Posterior vena cava (tissue), 2 donors: ENCODE measurements around the gene RIOK2. TPM values are rescaled to one million over a fixed set of nuclear protein-coding genes. Genes with fewer than 3 reads are reported as not detected.
"Not testable (repeated sequence)": the region's sequence is repeated elsewhere in the genome, so short reads cannot be mapped to it uniquely, and the experiment has no call there.

ENCODE experiments used
- DNase-seq: peaks from one replicate; pipeline ENCODE4 v3.0.0-alpha.2; 2020; ENCODE audit warnings: low spot score
- intact Hi-C, 2 donors: fragments of 100-400 bp; cut with DNase I; formaldehyde crosslinking; loops; one replicate each; pipeline versions ENCODE4 v1.14.1 to v1.14.2; 2022 to 2023
- long read RNA-seq, 2 donors: library from polyadenylated mRNA; unstranded; transcript quantifications; one replicate each; pipeline ENCODE4 v2.0.0, GENCODE V29; 2020 to 2021
- total RNA-seq, 2 donors: library from RNA; stranded (reverse); fragmentation: NEBNext Ultra II Directional; extraction: Animal tissue kit (Norgen Biotek cat#: 25700); gene quantifications; one replicate each; pipeline ENCODE4 v1.2.1, GENCODE V29; 2021
- donor health status: DM: yes; HTN: yes; CAD: no.
- donor health status: DM: yes; HTN: yes; CAD: no.

RIOK2 gene
- 10 to 100 TPM; 18.3 to 24.2 TPM for total RNA-seq
- long read RNA-seq, donor 1, transcript RIOK2-201 (10 exons, 3,922 nt) = major isoform, 6 of 7 reads
- long read RNA-seq, donor 1, partial matches to known transcripts = 1 of 7 reads
- long read RNA-seq, donor 1, other reads (novel, unspliced or antisense) = 0 of 7 reads
- long read RNA-seq, donor 2, transcript RIOK2-201 (10 exons, 3,922 nt) = major isoform, 37 of 44 reads
- long read RNA-seq, donor 2, partial matches to known transcripts = 1 of 44 reads
- long read RNA-seq, donor 2, other reads (novel, unspliced or antisense) = 3 of 44 reads

- intact Hi-C loops = no loop called here
These were observed at the start of gene RIOK2 for GRCh38 chr5:97183100-97183929. TSS of gene RIOK2 (minus strand) at chr5:97183247. CDS start at chr5:97183191, 56 bp downstream.

GRCh38 chr5:97231025-97231636 is 48.1 kb upstream of the RIOK2 start:
- no peak for DNase-seq
- intact Hi-C loops = loop anchor here in 1 of 2 donors (5.0 kb wide), 1 partner anchor 534 kb away; no protein-coding TSS in a partner anchor

More at GRCh38 chr5:97183100-97183929, at the start of gene RIOK2:
- DNase-seq = peak; percentile 98

- DNase-seq = no peak
- intact Hi-C loops = loop anchor here in 1 of 2 donors (5.0 kb wide), 1 partner anchor 532 kb away; no protein-coding TSS in a partner anchor
These were observed 46.7 kb upstream of the RIOK2 start for GRCh38 chr5:97229688-97230285.

- no peak for DNase-seq
- intact Hi-C loops = no loop called here
These were observed 46.1 kb upstream of the RIOK2 start for GRCh38 chr5:97229196-97229595.

GRCh38 chr5:97225222-97225621 is 42.2 kb upstream of the RIOK2 start:
- intact Hi-C loops = no loop called here

GRCh38 chr5:97224112-97224750 is 41.2 kb upstream of the RIOK2 start:
- no peak for DNase-seq
- intact Hi-C loops = no loop called here

More at GRCh38 chr5:97225222-97225621, 42.2 kb upstream of the RIOK2 start:
- DNase-seq = no peak

GRCh38 chr5:97223596-97223995 is 40.5 kb upstream of the RIOK2 start:
- DNase-seq = no peak
- intact Hi-C loops = no loop called here

- intact Hi-C loops = no loop called here
- no peak for DNase-seq
These were observed 26.3 kb upstream of the RIOK2 start for GRCh38 chr5:97209343-97209742.

- intact Hi-C loops = no loop called here
- no peak for DNase-seq
These were observed 25.7 kb upstream of the RIOK2 start for GRCh38 chr5:97208714-97209113.

GRCh38 chr5:97208184-97208713 is 25.2 kb upstream of the RIOK2 start:
- DNase-seq = no peak
- intact Hi-C loops = no loop called here

- DNase-seq = no peak
- intact Hi-C loops = no loop called here
These were observed 11.3 kb upstream of the RIOK2 start for GRCh38 chr5:97194366-97194765.

- intact Hi-C loops = no loop called here
- no peak for DNase-seq
These were observed 10.3 kb upstream of the RIOK2 start for GRCh38 chr5:97193355-97193688.

- intact Hi-C loops = no loop called here
- DNase-seq = no peak
These were observed 9.7 kb upstream of the RIOK2 start for GRCh38 chr5:97192580-97193354.

GRCh38 chr5:97191893-97192292 is 8.8 kb upstream of the RIOK2 start:
- DNase-seq = no peak

GRCh38 chr5:97189523-97189922 is 6.5 kb upstream of the RIOK2 start:
- intact Hi-C loops, DNase-seq: not testable (repeated sequence)

More at GRCh38 chr5:97191893-97192292, 8.8 kb upstream of the RIOK2 start:
- intact Hi-C loops = no loop called here

- DNase-seq = no peak
- intact Hi-C loops = no loop called here
These were observed 825 bp upstream of the RIOK2 start for GRCh38 chr5:97183930-97184213.

- no peak for DNase-seq
- intact Hi-C loops = no loop called here
These were observed 412 bp downstream of the RIOK2 start for GRCh38 chr5:97182571-97183099.

GRCh38 chr5:97181856-97182545 is 1.0 kb downstream of the RIOK2 start:
- no peak for DNase-seq
- intact Hi-C loops = no loop called here
